Stimulated activated CD4-positive, alpha-beta T cell treated with anti-CD3 and anti-CD28 coated beads, Interleukin-12 subunit alpha, Interleukin-12 subunit beta, amount 100 ng/mL, for 24 hours (primary cell): Measurements from ENCODE around the gene PFDN1.
"Not testable (repeated sequence)": the region's sequence is repeated elsewhere in the genome, so short reads cannot be mapped to it uniquely, and the experiment has no call there.

Experiments
- DNase-seq, 2 experiments: peaks; one replicate each; pipeline ENCODE4 v3.0.0-alpha.2; 2020; ENCODE audit warnings: low read depth in 2 of 2

PFDN1 gene

DNA sequence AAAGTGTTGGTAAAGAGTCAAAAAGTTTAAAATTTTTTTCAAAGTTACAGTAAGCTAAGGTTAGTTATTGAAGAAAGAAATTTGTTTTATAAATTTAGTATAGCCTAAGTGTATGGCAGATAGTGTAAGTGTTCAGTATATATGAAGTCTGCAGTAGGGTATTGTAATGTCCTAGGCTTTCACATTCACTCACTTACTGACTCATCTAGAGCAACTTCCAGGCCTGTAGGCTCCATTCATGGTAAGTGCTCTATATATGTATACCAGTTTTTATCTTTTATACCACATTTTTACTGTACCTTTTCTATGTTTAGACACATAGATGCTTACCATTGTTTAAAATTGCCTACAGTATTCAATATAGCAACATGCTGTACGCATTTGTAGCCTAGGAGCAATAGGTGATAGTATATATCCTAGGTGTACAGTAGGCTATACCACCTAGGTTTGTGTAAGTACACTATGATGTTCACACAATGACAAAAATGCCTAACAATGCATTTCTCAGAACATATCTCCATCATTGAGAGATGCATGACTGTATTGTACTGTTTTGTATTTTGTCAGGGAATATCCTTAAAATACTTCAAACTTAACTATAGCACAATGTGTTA, 89.4 kb downstream of the PFDN1 start:
- no peak for DNase-seq

DNA sequence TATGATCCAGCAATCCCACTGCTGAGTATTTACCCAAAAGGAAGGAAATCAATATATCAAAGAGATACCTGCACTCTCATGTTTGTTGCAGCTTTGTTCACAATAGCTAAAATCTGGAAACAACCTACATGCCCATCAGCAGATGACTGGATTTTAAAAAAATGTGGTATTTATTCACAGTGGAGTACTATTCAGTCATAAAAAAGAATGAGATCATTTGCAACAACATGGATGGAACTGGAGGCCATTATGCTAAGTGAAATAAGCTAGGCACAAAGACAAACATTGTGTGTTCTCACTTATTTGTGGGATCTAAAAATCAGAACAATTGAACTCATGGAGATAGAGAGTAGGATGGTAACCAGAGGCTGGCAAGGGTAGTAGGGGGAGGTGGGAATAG, 94.8 kb downstream of the PFDN1 start:
- no peak for DNase-seq

DNA sequence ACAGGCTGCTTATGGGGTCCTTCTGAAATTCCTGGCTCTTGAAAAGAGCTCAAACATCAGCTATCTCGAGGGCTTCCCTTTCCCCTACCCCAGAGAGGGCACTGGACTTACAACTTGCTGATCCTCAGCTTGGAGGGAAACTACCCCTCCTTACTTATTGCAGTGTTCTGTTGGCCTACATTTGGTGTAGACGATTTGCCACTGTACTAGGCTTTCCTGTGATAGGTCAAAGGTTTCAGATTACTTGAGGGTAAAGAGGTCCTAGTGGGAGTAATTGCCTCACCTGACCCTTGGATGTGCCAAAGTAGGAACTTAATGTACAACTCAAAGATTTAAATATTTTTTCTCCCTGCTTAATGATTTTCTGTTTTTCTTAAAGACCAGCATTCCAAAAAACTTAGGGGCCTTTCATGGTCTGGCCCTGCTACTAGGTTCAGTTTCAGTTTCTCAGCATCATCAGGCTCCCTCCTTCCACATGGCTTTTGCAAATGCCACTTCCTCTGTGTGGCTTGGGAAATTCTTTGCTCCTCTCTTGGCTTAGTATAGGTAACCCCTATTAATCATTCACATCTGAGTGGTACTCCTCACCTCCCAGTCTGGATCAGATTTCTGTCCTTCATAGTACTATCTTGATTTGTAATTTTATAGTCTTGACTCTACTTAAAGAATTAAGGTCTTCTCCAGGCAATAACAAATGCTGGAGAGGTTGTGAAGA, 95.5 kb downstream of the PFDN1 start:
- DNase-seq = no peak

DNA sequence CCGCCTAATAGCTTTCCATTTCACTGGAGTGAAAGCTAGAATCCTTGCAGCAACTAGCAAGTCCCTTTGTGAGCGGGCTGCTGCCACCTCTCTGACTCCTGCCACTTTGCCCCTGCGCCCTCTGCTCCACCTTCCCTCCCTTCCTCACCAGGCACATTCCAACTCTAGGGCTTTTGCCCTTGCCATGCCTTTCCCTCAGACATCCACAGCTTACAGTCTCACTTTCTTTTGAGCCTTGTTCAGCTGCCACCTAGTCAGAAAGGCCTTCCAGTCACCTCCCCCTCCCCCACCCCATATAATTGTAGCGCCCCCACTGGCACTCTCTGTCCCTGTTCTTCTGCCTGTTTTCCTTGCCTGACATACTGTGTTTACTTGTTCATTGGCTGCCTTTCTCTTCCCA, 96.9 kb downstream of the PFDN1 start:
- DNase-seq = no peak

DNA sequence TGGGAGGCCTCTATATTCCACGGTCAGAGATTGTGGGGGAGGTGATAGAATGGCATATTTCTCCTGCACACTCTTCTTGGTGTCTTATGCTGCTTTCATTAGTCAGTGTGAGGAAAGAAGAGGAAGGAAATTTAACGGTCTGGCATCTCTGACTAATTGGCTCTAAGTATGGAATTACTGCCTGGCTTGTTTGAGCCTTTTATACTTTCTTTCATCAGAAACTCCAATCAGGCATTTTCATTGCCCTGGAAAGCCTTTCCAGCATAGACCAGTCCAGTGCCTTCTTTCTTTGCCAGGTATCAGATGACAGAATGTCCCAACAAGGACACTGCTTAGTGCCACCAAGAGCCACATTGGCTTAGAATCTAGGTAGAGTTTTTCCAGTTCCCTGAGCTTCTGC, 97.7 kb downstream of the PFDN1 start:
- no peak for DNase-seq

DNA sequence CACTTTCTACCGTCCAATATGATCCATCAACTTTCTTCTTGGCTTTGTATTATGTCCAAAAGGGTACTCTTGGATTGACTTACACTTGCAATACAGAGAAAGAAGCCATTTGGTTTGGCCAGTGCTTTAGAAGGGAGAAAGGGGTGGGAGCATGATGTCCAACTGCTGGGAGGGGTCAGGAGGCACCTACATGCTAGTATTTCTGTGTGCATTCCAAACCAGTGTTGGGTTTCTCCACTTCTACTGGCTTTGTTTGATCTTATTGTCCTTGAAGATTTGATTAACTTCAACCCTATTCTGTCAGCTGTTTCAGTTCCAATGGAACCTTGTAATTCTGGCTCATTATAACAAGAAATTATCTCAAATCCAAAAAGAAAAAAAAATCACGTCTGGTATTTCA, 100.3 kb downstream of the PFDN1 start:
- no peak for DNase-seq

DNA sequence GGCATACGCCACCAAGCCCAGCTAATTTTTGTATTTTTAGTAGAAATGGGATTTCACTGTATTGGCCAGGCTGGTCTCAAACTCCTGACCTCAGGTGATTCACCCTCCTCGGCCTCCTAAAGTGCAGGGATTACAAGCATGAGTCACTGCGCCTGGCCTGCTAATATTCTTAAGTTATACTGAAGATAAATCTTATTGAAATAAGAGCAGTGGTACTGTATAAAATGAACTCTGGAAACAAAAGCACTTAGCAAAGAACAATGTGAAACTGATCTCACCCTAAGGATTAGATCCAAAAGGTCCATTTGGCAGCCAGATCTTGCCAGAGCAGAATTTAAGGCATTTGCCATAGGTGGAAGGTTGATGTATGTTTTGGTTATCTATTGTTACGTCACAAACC, 100.8 kb downstream of the PFDN1 start:
- DNase-seq = no peak

DNA sequence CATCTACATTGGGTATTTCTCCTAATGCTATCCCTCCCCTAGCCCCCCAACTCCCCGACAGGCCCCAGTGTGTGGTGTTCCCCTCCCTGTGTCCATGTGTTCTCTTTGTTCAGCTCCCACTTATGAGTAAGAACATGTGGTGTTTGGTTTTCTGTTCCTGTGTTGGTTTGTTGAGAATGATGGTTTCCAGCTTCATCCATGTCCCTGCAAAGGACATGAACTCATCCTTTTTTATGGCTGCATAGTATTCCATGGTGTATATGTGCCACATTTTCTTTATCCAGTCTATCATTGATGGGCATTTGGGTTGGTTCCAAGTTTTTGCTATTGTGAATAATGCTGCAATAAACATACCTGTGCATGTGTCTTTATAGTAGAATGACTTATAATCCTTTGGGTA, 104.0 kb downstream of the PFDN1 start:
- DNase-seq = not testable (repeated sequence)

DNA sequence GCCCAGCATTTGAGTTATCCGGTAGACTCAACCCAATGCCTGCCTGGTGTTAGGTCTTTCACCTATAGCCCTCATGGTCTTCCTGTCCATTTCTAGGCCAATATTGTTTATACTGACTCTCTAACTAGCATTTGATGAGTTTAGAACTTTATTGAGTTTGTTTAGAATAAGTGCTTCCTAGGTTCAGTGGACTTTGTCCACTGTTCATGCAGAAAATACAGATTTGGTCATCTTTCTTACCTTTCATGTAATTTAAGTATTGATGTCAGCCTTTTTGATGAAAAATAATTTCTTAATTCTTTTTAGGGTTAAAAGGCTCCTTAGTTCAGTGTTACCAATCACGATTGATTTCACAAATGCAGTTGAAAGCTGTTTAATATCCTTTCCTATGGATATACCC, 105.9 kb downstream of the PFDN1 start:
- no peak for DNase-seq

DNA sequence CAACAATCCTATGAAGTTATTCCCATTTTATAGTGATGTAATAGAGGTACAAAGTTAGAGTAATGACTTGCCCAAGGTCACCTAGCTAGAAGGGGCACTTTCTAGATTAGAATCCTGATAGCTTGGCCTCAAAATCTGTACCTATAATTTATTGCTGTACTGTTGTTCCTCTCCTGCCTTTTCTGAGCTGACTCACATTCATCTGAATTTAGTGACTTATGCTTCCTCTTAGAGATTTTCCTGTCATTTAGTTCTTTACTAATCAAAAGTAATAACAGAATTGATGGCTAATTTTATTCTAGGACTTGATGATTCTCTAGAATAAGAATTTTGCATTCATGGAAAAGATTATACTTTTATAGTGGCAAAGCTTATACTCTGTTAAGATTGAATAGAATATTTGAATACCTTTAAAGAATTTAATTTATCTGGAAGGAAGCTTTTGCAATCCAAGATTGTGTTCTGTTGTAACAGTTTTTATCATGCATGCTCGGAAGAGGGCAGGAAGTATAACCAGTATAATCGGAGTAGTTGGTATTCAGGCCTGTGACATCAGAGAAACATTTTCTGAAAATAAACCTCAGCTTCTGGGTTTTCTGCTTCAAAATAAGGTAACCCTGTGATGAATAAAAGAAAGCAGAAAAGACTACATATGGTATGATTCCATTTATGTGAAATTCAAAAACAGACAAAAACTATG, 106.6 kb downstream of the PFDN1 start:
- no peak for DNase-seq
